Measurements from ENCODE around the gene GART. TPM values are rescaled to one million over a fixed set of nuclear protein-coding genes. Genes with fewer than 3 reads are reported as not detected.

GART gene
- total and polyA plus RNA-seq, 7 donors = 22.0 to 77.8 (median 46.3) TPM

- DNase-seq (no peak), ATAC-seq (no peak)
- Histone ChIP-seq H3K27ac (no peak overlapping the region), H3K4me1 (no peaks in the 10 kb centered on the region), H3K4me3 (no peak overlapping the region), H3K36me3 (ENCODE audit: insufficient read depth in 1 of 2, low read depth in 1 of 2) (peaks cover 0 to 86% of the 10 kb centered on the region in 2 donors), H3K27me3 (ENCODE audit: insufficient read depth in 3 of 3, low read length in 2 of 3) (no peaks in the 10 kb centered on the region), H3K9me3 (no peaks in the 10 kb centered on the region)
- no peak for TF ChIP-seq CTCF (IDR thresholded peaks at IDR 0.05)
- intact Hi-C loops (cut with DNase I) = no loop called here
- 94 to 96% (median 95%) methylated on average over 5 of the region's 5 CpGs for WGBS, 3 donors
Measured at GRCh38 chr21:33461538-33462250, 80.2 kb downstream of the GART start.

- intact Hi-C loops (cut with DNase I) = no loop called here
- Histone ChIP-seq H3K27ac (no peak overlapping the region), H3K27me3 (ENCODE audit: insufficient read depth in 3 of 3, low read length in 2 of 3) (no peaks in the 10 kb centered on the region), H3K36me3 (ENCODE audit: insufficient read depth in 1 of 2, low read depth in 1 of 2) (peaks cover 2 to 93% of the 10 kb centered on the region in 2 donors), H3K9me3 (no peaks in the 10 kb centered on the region), H3K4me3 (no peak overlapping the region), H3K4me1 (no peaks in the 10 kb centered on the region)
- no peak for DNase-seq
- 91 to 92% (median 92%) methylated on average over 3 of the region's 3 CpGs for WGBS, 3 donors
- no peak for TF ChIP-seq CTCF (IDR thresholded peaks at IDR 0.05)
- ATAC-seq = no peak
Measured at GRCh38 chr21:33458861-33459260, 83.1 kb downstream of the GART start.

GRCh38 chr21:33455686-33456446 is 86.1 kb downstream of the GART start:
- WGBS, 3 donors = 90 to 94% (median 91%) methylated on average over 6 of the region's 6 CpGs
- no peak for ATAC-seq
- H3K4me3 ChIP-seq = no peak overlapping the region
- no peaks in the 10 kb centered on the region for H3K4me1 ChIP-seq
- intact Hi-C loops (cut with DNase I) = no loop called here
- H3K27ac ChIP-seq = no peak overlapping the region
- no peak for TF ChIP-seq CTCF (IDR thresholded peaks at IDR 0.05)
- peaks cover 2 to 90% of the 10 kb centered on the region in 2 donors for H3K36me3 ChIP-seq (ENCODE audit: insufficient read depth in 1 of 2, low read depth in 1 of 2)
- no peak for DNase-seq
- H3K9me3 ChIP-seq = no peaks in the 10 kb centered on the region
- H3K27me3 ChIP-seq (ENCODE audit: insufficient read depth in 3 of 3, low read length in 2 of 3) = no peaks in the 10 kb centered on the region

Other genes with a start within 250 kb of the GART start
- gene IFNAR1, start 217.1 kb downstream of the GART start, total RNA-seq = 10 to 100 TPM; 16.1 to 20.8 (median 18.2) TPM
- gene IFNAR1, start 217.1 kb downstream of the GART start, polyA plus RNA-seq = 10 to 100 TPM; 10.4 to 31.6 (median 10.9) TPM
- gene IFNGR2, start 138.7 kb downstream of the GART start, total RNA-seq = 10 to 100 TPM; 16.0 to 42.9 (median 31.3) TPM
- 10 to 100 TPM; 11.7 to 24.7 (median 22.2) TPM for gene IFNGR2, start 138.7 kb downstream of the GART start, polyA plus RNA-seq
- 10 to 100 TPM; 16.8 to 30.0 (median 20.7) TPM for gene TMEM50B, start 62.1 kb downstream of the GART start, total RNA-seq
- 10 to 100 TPM; 16.0 to 42.6 (median 23.6) TPM for gene TMEM50B, start 62.1 kb downstream of the GART start, polyA plus RNA-seq
- gene DNAJC28, start 50.4 kb downstream of the GART start, total RNA-seq = 1 to 10 TPM; 3.0 to 4.5 (median 3.3) TPM
- 1 to 10 TPM; 2.9 to 7.6 (median 2.9) TPM for gene DNAJC28, start 50.4 kb downstream of the GART start, polyA plus RNA-seq
- 100 to 1,000 TPM; 126 to 179 (median 142) TPM for gene SON, start 921 bp upstream of the GART start, total RNA-seq
- 10 to 100 TPM; 50.1 to 84.8 (median 75.5) TPM for gene SON, start 921 bp upstream of the GART start, polyA plus RNA-seq
- gene DONSON, start 46.6 kb upstream of the GART start, total RNA-seq = 1 to 10 TPM; 4.8 to 5.4 (median 5.2) TPM
- gene DONSON, start 46.6 kb upstream of the GART start, polyA plus RNA-seq = 10 to 100 TPM in 1 of 3 donors, 1 to 10 TPM in 2; 6.2 to 15.1 (median 8.4) TPM
- gene CRYZL1, start 99.6 kb upstream of the GART start, total RNA-seq = 10 to 100 TPM; 14.0 to 22.6 (median 18.8) TPM
- 10 to 100 TPM; 12.8 to 37.7 (median 15.7) TPM for gene CRYZL1, start 99.6 kb upstream of the GART start, polyA plus RNA-seq
- 10 to 100 TPM; 18.1 to 43.8 (median 24.7) TPM for gene ITSN1, start 100.4 kb upstream of the GART start, total RNA-seq
- 10 to 100 TPM in 1 of 3 donors, 1 to 10 TPM in 2; 9.3 to 24.3 (median 9.8) TPM for gene ITSN1, start 100.4 kb upstream of the GART start, polyA plus RNA-seq